T follicular helper cell (primary cell): ENCODE results near the gene TBC1D16.

Experiments
- DNase-seq: peaks from one replicate; pipeline ENCODE4 v3.0.0-alpha.2; 2020; ENCODE audit warnings: low read depth

TBC1D16 gene

GRCh38 chr17:79888811-79889634, 146.6 kb downstream of the TBC1D16 start:
- DNase-seq = no peak

GRCh38 chr17:79888009-79888540, 147.6 kb downstream of the TBC1D16 start:
- no peak for DNase-seq

GRCh38 chr17:79887451-79887991, 148.2 kb downstream of the TBC1D16 start:
- no peak for DNase-seq

GRCh38 chr17:79883202-79883601, 152.5 kb downstream of the TBC1D16 start:
- DNase-seq = no peak
